Measurements from ENCODE around the gene IGFL3.
A peak's percentile ranks its signal among the peaks of the same experiment; 100 is the strongest.

The IGFL3 gene

GRCh38 chr19:46076951-46077814 is 47.3 kb downstream of the IGFL3 start:
- peaks cover 0 to 60% of the 10 kb centered on the region in 2 donors for H3K27me3 ChIP-seq
- H3K9me3 ChIP-seq = peaks cover 0 to 8% (median 0%) of the 10 kb centered on the region in 3 donors
- H3K4me3 ChIP-seq = peak overlapping the region in 1 of 2 donors; percentile 19
- peak in 1 of 2 donors; percentile 21 for DNase-seq
- no peaks in the 10 kb centered on the region for H3K36me3 ChIP-seq
- no peak overlapping the region for H3K27ac ChIP-seq
- peak; percentile 38 to 41 for TF ChIP-seq CTCF (IDR thresholded peaks at IDR 0.05)
- H3K4me1 ChIP-seq = peaks cover 0 to 10% (median 4%) of the 10 kb centered on the region in 4 donors
- intact Hi-C loops (cut with DNase I; ENCODE audit: low total_unique reads) = loop anchor here (5.0 kb wide), 1 partner anchor 110 kb away; no protein-coding TSS in a partner anchor

GRCh38 chr19:46076031-46076880 is 48.2 kb downstream of the IGFL3 start:
- no peak for TF ChIP-seq CTCF (IDR thresholded peaks at IDR 0.05)
- intact Hi-C loops (cut with DNase I; ENCODE audit: low total_unique reads) = loop anchor here (5.0 kb wide), 1 partner anchor 111 kb away; no protein-coding TSS in a partner anchor

DNA sequence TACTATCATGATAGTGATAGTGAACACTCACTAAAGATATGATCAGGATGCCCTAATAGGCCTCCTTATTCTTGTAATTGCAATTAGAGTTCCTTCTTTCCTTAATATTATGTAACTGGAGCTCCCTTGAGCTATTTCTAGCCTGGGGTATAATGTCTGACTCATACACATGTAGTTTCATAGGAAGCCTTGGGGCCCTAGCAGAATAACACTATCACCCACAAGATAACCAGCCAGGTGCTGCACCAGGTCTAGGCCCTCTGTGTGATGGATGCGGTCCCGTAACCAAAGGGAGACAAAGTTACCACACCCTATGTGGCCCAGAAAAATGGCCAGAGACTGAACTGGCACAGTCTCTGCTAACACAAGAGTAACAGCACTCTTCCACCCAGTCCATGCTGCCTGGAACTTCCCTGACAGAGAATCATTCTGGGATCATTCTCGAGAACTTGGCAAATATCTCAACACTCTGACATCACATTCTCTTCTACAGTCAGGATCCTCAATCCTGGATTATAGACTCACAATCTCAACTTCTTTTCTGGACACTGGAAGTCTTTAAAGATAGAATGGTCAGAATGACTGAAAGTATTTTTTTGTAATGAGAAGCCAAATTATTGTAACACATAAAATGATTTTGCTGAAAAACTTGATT is 51.1 kb downstream of the IGFL3 start:
- no peak for TF ChIP-seq CTCF (IDR thresholded peaks at IDR 0.05)
- peaks cover 0 to under 1% (median 0%) of the 10 kb centered on the region in 3 donors for H3K9me3 ChIP-seq
- H3K36me3 ChIP-seq = no peaks in the 10 kb centered on the region
- H3K27me3 ChIP-seq = peaks cover 0 to 73% of the 10 kb centered on the region in 2 donors
- intact Hi-C loops (cut with DNase I; ENCODE audit: low total_unique reads) = no loop called here
- peaks cover 0 to 10% (median 4%) of the 10 kb centered on the region in 4 donors for H3K4me1 ChIP-seq
- DNase-seq = no peak
- no peak overlapping the region for H3K4me3 ChIP-seq
- H3K27ac ChIP-seq = no peak overlapping the region

More at GRCh38 chr19:46076031-46076880, 48.2 kb downstream of the IGFL3 start:
- Histone ChIP-seq H3K4me1 (peaks cover 0 to 10% (median 4%) of the 10 kb centered on the region in 4 donors), H3K4me3 (no peak overlapping the region), H3K27ac (no peak overlapping the region), H3K9me3 (peaks cover 0 to 8% (median 0%) of the 10 kb centered on the region in 3 donors), H3K27me3 (peaks cover 0 to 69% of the 10 kb centered on the region in 2 donors), H3K36me3 (no peaks in the 10 kb centered on the region)
- DNase-seq = no peak

Data from tibial artery (tissue), 4 donors.